ENCODE data around the gene PCSK2.

The PCSK2 gene

DNA sequence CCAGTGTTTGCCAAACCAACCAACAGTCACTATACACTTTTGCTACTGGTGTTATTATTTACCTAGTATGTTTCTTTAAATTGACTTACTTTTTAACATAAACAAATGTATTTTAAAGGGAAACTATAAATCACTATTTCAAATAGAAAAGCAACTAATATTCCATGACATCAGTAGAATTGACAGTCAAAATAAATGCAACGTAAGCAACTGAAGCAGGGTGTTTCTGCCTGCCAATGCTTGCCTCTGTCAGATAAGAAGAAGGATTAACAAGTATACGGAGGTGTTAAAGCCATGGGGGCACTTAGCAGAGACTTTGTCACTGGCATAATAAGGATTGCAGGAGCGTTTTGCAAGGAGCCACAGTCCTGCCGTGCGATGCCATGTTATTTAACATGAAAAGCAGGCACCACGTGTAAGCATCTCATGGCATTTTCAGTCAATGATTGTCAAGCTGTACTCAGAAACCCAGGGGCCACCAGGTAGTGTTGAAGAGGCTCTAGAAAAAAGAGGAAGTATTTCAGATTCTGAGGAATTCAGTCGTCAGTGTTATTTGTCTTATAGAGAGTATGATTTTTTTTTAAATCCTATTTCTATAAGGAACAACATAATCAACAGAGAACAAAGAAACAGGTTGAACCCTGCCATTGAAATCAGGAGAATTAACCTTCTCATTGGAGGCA lies 172.6 kb downstream of the PCSK2 start:
- no peak for DNase-seq (ENCODE audit: low read depth, low spot score)

DNA sequence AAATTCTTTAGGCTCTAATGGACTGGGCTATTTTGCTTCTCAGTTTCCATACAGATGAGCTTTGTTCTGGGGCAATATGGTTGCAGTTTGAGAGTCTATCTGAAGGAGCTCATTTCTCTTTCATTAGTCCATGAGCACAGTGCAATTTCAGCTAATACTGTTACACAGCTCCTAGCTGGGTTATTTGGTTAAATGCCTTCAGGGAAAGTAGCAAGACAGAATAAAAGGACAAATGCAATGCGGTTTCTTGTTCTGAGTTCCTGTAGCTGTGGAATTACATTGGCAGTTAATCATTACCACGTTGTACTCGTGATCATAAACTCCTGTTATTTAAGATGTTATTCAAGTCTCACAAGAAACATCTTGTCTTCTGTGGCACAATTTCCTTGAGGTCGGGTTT lies 176.6 kb downstream of the PCSK2 start:
- no peak for DNase-seq (ENCODE audit: low read depth, low spot score)

DNA sequence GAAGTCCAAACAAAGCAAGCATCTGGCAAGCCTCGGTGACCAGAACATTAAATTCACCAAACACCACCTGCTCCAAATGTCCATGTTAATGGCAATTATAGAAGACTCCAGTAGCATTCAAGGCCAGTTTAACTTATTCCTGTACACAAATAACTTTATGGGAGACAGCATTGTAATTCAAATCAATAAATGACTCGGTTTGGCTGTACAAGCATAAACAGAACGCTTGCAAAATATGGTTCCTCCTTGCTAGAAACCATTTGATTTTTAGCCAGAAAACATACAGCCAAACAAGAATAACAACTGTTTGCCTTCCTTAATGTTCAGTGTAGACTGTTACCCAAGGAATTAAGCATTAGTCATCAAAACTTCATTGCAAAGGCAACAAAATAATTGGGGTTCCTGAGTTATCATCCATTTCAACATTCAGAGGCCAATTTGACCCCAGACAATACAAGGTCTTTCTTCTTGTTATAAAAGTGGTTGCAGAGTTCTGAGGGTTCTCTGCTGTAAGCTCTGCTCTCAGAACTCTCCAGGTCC lies 179.3 kb downstream of the PCSK2 start:
- DNase-seq (ENCODE audit: low read depth, low spot score), result no peak

DNA sequence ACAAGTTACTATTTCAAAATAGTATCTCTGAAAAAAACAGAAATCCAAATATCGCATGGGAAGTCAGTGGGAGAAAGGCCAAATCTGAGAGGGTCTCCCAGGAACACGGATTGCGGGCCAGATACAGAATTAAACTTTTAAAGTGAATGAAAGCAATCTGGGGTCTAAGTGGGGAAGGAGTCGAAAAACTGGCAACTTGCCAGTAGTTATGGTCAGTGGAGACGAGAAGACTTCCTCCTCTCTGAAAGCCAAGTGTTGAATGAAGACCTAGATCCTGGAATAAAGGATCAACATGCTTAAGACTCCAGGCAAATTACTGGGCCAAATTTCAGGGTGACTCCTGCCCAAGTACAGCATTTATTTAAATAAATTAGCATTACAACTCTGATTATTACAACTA lies 180.7 kb downstream of the PCSK2 start:
- no peak for DNase-seq (ENCODE audit: low read depth, low spot score)

DNA sequence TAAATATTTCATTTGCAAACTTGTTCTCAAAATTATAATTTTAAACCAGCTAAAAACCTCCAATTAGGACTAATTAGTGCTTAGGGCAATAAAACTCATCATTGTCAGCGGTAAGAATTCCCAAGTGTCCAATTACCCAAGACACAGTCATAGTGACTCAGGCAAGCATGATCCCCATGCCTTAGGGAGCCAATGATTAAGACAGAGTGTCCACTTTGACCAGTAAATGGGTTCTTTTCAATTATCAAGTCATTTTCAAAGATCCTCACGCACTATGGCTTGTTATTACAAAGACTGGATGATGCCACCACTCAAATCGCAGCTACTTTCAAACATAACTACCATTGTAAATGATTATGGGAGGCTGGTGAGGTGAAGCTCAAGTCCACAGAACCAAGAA lies 190.4 kb downstream of the PCSK2 start:
- no peak for DNase-seq (ENCODE audit: low read depth, low spot score)

DNA sequence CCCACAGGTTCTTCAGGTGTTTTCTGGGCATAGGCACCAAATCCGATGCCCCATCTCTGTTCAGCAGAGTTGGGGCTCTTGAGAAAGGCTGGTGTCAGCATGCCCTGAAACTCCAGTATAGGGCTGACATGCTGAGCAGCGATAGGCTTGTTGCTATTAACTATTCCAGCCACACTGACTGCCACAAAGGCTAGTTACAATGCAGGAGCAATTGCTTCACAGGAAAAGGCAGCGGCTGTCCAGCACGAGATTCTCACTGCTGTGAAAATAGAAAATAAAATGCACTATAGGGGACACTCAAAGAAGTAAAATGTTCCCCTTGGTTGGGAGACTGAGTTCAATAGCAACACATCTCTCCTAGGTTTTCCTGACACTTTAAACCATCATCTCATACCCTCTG lies 191.9 kb downstream of the PCSK2 start:
- no peak for DNase-seq (ENCODE audit: low read depth, low spot score)

DNA sequence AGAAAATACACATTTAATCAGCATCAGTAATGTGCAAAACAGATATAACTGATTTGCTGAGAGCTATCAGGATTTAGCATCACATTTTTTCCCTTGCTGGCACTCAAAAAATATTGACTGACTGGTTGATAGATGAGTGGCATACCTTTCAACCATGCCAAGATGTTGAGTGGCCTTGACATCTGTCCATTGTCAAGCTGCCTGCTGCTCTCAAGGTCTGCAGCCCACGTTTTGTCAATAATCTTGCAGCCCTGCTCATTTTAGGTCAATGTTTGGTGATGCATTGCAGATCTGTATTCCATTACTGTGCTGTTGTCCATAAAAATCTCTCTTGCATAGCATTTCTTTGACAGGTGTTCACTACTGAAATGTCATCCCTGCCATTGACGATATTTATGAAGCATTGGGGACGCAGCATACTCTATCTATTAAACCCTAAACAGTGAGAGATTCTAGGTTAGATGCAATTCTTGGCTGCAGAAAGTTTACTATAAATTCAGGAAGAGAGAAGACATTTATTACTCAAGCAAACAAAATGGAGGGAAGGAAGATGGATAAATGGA lies 192.7 kb downstream of the PCSK2 start:
- DNase-seq (ENCODE audit: low read depth, low spot score), result no peak

DNA sequence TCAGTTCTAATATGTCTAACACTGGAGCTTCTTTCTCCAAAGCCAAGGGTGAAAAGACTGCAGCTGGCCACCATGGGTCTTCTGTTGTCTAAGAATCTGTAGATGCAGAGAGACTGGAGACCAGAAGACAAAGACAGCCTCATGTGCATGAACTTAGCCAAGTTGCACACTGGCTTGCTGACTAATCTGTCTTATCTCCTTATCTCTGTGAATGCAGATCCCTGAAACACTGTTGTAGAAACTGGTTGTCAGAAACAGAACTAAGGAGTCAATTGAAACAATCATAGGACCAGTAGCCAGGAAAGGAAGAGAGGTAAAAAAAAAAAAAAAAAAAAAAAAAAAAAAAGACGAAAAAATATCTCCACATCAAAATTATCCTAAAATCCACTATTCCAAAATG lies 194.7 kb downstream of the PCSK2 start:
- no peak for DNase-seq (ENCODE audit: low read depth, low spot score)

DNA sequence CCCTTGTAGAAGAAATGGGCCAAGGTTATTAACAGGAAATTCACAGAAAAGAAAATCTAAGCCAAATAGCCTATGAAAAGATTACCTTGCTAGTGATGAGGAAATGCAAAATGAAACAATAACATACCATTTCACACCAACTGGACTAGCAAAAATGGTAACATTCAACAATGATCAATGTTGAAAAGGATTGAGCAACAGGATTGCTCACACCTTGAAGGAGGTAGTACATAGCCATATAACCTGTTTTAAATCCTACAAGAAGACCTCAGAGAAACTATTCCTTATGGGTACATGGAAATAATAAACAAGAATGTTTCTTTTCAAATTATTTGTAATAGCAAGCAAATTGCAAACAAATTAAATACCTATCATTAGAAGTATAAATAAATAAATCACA lies 196.9 kb downstream of the PCSK2 start:
- DNase-seq (ENCODE audit: low read depth, low spot score), result no peak

DNA sequence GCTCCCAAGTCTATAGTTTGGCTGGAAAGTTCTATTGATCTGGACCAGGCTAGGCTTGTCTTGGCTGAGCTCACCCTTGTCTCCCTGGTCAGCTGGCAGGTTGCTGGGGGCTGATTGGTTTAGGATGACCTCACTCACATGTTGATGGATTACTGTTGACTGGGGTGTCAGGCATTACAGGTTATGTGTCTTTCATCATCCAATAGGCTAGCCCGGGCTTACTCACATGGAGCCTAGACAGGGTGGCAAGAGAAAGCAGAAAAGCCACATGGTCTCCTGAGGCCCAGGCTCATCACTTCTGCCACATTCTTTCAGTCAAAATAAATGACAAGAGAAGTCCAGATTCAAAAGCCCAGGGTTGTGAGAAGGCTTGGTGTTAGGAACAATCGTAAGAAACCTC lies 200.8 kb downstream of the PCSK2 start:
- no peak for DNase-seq (ENCODE audit: low read depth, low spot score)

DNA sequence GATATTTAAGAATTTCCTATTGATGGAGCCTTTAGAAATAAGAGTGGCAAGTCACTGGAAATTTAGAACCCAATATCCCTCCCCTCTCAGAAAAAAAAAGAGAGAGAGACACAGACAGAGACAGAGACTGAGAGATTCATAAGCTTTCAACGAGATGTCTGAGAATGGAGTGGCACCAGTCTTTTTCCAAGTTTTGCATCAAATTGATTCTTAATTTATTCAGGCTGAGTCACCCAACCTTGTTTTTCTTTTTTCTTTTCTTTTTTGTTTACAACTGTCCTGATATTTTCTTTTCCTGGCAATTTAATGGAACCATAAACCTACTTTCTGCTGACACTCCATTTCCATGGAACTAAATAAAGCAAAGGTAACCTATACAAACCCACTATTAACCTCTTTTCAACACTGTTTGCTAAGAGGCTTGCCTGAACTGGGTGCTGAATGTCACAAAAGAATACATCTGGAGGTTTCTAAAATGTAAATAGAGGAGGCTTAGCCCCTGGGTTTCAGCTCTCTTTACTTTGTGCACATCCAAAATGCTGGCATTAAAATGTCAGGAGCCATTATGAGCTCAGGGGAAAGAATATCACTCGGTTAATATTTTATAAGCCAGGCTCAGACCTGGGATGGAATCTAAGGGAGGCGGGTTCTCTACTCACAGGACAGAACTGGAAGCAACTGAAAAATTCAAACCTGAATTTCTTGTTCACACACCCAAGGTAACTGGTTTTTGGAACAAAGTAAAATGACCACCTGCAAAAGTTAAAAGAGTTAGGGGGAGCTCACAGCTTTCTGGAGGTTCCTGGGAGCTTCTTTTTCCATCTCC lies 203.5 kb downstream of the PCSK2 start:
- DNase-seq (ENCODE audit: low read depth, low spot score), result no peak

DNA sequence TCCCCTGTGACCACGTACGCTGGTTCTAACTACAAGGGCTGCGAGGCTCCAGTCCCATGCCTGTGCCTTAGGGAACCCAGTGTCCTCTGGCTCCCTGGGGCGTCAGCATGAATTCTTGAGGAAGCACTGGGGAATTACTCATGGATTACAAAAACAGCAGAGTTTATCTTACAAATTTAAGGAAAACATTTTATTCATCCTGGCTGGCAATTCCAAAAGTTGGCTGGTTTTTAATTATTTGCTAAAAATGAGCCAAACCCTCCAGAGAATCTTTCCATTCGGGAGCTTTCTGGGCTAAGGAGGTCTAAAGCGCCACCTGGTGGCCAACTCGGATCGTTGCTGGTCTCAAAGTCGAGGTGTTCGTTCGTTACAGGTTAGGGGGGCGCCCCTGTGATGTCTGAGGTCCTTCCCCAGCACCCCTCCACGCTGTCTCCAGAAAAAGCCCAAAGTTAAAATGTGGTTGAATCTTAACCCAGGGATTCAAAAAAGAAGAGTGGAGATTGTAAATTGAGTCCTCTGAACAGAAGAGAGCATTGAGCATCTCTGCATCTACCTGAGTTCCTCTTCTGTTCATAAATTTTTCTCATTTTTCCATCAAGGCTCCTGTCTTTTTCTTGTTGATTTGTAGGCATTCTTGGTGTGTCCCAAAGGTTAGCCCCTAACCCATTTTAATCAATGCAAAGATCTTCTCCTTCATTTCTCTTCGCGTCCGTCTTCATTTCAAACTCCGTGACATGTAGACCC lies 205.0 kb downstream of the PCSK2 start:
- peak; percentile 70 for DNase-seq (ENCODE audit: low read depth, low spot score)

DNA sequence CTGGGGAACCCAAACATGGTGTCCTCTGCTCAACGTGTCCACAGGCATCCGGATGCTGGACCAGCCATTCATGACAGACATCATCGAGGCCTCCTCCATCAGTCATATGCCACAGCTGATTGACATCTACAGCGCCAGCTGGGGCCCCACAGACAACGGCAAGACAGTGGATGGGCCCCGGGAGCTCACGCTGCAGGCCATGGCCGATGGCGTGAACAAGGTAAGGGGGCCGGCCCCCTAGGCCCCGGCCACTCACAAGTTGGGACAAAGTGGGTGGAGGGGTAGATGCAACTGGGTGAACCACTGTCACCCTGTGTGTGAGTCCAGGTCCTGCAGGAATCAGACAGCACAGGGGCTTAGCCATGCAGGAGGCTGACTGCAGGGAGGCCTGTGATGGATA lies 209.8 kb downstream of the PCSK2 start:
- no peak for DNase-seq (ENCODE audit: low read depth, low spot score)

DNA sequence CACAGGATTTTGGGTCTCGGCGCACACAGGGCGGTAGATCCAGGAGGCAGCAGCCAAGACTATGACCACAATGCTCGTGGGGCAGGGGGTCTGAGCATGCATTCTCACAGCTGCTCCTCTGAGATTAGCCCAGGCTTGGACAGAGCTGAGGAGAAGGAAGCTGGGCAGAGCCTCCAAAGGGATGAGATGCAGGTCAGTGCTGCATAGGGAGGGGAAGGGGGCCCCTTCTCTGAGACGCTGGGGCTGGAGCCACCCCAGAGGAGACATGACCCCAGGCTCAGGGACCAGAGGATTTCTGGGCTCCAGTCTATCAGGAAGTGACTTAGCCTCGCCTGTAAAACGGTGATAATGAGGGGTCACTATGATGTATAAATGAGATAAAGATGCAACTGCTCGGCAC lies 210.4 kb downstream of the PCSK2 start:
- DNase-seq (ENCODE audit: low read depth, low spot score), result no peak

DNA sequence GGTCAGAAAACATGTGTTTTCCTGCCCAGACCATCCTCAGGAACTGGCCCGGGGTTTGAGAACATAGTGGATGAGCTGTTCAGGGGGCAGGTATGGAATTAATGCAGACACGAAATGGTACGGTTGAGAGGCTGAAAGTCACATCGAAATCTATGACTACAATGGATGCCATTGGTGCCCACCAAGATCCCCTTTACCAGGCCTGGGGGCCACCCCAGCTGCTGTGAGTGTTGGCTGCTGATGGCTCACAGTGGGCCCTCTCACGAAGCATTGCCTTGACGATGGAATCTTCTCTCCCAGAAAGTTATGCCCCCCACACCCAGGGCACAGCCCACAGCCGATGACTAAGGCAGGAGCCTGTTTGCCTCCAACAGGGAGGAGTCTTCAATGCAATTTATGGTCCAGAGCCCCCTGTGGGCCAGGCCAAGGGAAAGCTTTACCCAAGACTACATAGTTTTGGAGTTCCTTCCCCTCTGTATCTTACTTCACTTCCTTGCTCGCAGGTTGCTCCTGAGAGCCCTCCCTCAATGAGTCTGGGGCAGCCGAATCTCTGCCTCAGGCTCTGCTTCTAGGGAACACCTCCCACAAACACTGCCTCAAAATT lies 211.7 kb downstream of the PCSK2 start:
- DNase-seq (ENCODE audit: low read depth, low spot score), result no peak

DNA sequence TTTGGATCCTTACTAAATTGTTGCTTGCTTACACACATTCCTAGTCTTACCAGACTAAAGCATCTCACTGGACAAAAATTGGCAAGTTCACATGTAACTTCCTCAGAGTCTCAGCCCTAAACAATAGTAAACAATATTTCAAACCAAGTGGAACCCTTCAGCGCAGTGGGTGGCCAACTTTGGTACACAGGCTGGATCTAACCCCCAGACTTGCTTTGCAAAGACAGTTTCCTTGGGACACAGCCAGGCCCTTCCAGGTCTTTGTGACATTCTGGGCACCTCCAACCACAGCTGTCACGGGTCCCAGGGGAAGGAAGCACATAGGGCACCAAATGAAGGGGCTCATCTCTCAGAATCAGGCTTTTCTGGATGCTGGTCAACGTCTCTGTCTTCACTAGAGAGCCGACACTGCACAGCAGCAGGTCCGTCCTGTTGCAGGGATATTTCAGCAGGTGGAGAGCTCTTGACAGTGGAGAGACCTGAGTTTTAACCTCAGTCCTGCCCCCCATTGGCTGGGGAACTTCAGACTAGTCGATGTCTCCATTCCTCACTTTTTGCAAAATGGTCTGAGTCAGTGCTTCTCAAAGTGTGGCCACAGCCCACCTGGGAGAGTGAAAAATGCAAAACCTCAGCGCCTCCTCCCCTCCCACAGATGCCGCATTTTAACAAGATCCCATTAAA lies 212.9 kb downstream of the PCSK2 start:
- DNase-seq (ENCODE audit: low read depth, low spot score), result no peak

DNA sequence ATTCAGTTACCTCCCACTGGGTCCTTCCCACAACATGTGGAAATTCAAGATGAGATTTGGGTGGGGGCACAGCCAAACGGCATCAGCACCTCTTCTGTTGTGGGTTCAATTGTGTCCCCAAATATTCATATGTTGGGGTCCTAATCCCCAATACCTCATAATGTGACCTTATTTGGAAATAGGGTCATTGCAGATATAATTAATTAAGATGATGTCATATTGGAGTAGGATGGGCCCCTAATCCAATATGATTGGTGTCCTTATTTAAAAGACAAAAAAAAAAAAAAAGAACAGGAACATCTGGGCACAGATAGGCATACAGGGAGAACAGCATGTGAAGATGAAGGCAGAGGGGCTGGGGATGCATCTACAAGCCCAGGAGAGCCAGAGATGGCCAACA lies 214.9 kb downstream of the PCSK2 start:
- DNase-seq (ENCODE audit: low read depth, low spot score), result no peak

DNA sequence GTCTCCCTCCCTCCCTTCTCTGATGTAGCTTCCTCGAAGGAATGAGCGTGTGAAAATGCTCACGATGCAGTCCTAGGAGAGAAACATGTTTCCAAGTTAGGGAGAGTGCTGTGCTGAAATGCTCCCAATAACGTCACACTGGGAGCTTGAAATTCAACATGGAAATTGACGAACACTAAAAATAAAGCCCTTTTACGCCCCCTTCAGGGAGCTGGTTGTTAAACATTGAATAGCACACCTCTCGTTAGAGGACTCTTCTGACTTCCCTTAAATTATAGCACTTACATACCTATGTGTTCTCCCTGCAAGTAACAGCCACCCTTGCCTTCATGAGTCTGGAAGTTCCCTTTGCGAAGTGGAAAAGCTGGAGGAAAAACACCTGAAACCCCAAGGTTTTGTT lies 215.7 kb downstream of the PCSK2 start:
- DNase-seq (ENCODE audit: low read depth, low spot score), result no peak

DNA sequence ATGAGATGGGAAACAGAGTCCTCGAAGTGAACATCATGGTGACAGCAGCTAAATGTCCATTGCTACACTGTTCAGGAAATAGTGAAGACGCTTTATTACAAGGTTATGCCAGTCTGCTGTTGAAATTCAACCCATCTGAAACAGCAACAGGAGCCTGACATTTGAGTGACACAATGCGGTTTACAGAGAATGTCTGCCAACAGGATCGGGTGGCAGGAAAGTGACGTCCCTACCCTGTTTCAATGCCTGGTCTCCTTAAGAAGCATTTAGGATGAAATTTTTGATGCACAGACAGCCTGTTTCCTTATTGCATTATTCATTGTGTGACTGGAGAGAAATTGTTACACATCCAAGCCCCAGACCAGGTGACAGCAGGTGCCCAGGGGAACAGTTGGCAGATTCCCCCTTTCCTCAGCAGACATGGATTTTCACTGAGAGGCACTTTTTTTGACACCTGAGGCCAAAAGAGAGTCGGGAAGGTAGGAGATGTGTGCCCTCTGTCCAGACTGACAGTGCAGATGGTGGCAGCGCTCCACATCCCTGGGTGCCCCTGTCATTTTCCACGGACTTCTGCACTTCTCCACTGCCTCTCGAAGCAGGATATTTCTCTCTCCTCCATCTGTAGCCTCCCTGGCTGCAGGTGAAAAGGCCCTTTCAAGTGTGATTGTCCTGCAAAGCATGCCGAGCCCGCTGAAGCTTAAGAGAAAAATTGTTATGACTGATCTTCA lies 216.5 kb downstream of the PCSK2 start:
- DNase-seq (ENCODE audit: low read depth, low spot score), result no peak

DNA sequence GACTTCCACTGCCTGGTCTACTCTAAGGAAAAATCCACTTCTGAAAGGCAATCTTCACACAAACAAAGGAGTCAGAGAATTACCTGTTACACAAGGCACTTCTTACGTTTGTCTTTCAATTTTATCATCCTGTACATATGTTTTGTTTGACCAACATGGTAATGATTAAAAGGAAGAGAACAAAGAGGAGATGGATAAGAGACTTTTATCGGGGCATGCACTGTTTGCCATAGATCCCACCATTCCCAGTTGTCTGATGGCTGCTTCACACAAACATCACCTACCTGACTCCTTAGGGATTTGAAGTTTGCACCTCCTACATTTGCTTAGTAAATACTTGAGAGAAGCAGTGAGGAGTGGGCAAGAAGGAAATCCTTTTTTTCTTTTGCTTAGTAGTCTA lies 217.3 kb downstream of the PCSK2 start:
- DNase-seq (ENCODE audit: low read depth, low spot score), result no peak
